H1 (cell line): ENCODE measurements around the gene AP1M1. TPM values are rescaled to one million over a fixed set of nuclear protein-coding genes. Genes with fewer than 3 reads are reported as not detected.

ENCODE experiments used
- CTCF ChIA-PET: fragments of 300-600 bp; sonication (Branson Sonifier 250); formaldehyde crosslinking; loops from one replicate; lab custom pipeline; 2021; ENCODE audit not compliant: partially characterized antibody; lab: Charles Lee
- POLR2A ChIA-PET: fragments of 300-600 bp; sonication (Branson Sonifier 250); formaldehyde crosslinking; loops from one replicate; lab custom pipeline; 2021; ENCODE audit warnings: inconsistent platforms; ENCODE audit not compliant: partially characterized antibody; lab: Charles Lee
- DNase-seq, 2 experiments: peaks; one replicate each; pipeline versions ENCODE4 v3.0.0 to v3.0.0-alpha.2; 2010 to 2022; ENCODE audit warnings: low spot score in 2 of 2, low read depth in 1 of 2, mixed read lengths in 1 of 2
- FAIRE-seq: peaks from 2 replicates; lab custom pipeline; 2011; peaks lifted over from hg19 to GRCh38; lab: Jason Lieb, UNC
- H2AFZ ChIP-seq: 2 replicates; pipeline ENCODE4 v1.8.1; 2012; ENCODE audit warnings: low read length, inconsistent platforms
- H2AK5ac ChIP-seq: 2 replicates; pipeline ENCODE4 v1.6.1; 2013; ENCODE audit warnings: low read depth, low read length
- H2BK120ac ChIP-seq: replicated peaks from 2 replicates; pipeline ENCODE3; 2013; ENCODE audit warnings: low read depth, low read length, inconsistent platforms
- H2BK12ac ChIP-seq: 2 replicates; pipeline ENCODE4 v1.6.1; 2013; ENCODE audit warnings: low read depth, low read length
- H2BK15ac ChIP-seq: 2 replicates; pipeline ENCODE4 v1.6.1; 2013; ENCODE audit warnings: low read length
- H2BK20ac ChIP-seq: 2 replicates; pipeline ENCODE4 v1.6.1; 2013; ENCODE audit warnings: low read length
- H2BK5ac ChIP-seq: 2 replicates; pipeline ENCODE4 v1.6.1; 2013; ENCODE audit warnings: low read depth, low read length
- H3K14ac ChIP-seq: 2 replicates; pipeline ENCODE4 v1.6.1; 2013; ENCODE audit warnings: inconsistent platforms; ENCODE audit not compliant: insufficient read length
- H3K18ac ChIP-seq: 2 replicates; pipeline ENCODE4 v1.6.1; 2013; ENCODE audit warnings: low read length; ENCODE audit errors: extremely low read depth
- H3K23ac ChIP-seq: 2 replicates; pipeline ENCODE4 v1.6.1; 2013; ENCODE audit warnings: inconsistent platforms; ENCODE audit not compliant: insufficient read length
- H3K23me2 ChIP-seq: 2 replicates; pipeline ENCODE4 v1.6.1; 2013; ENCODE audit warnings: low read depth, low read length
- H3K27ac ChIP-seq: 2 replicates; pipeline ENCODE4 v1.6.1; 2011; ENCODE audit warnings: low read depth, low read length, inconsistent platforms
- H3K27me3 ChIP-seq, 4 experiments: replicated peaks in 1 of 4; 1 replicate in 1 of 4; 2 replicates in 3 of 4; pipeline versions ENCODE4 v1.6.1 to v1.8.1; 2011 to 2013; ENCODE audit warnings: low read length in 3 of 4, mild to moderate bottlenecking in 3 of 4, inconsistent platforms in 2 of 4, mixed read lengths in 2 of 4, moderate library complexity in 1 of 4; ENCODE audit not compliant: control insufficient read depth in 3 of 4, insufficient read depth in 3 of 4; ENCODE audit errors: extremely low read depth in 1 of 4
- H3K36me3 ChIP-seq, 4 experiments: 2 replicates each; pipeline versions ENCODE4 v1.6.1 to v1.8.1; 2011 to 2013; ENCODE audit warnings: mild to moderate bottlenecking in 4 of 4, low read length in 3 of 4, moderate library complexity in 2 of 4, control low read depth in 1 of 4, inconsistent platforms in 1 of 4; ENCODE audit not compliant: insufficient read depth in 4 of 4, control insufficient read depth in 2 of 4
- H3K4ac ChIP-seq: replicated peaks from 2 replicates; pipeline ENCODE3; 2013; ENCODE audit warnings: low read length, low read depth, mixed read lengths, inconsistent platforms; ENCODE audit not compliant: insufficient read length
- H3K4me1 ChIP-seq, 4 experiments: replicated peaks in 1 of 4; 1 replicate in 1 of 4; 2 replicates in 3 of 4; pipeline versions ENCODE4 v1.6.1 to v1.8.1; 2011 to 2013; ENCODE audit warnings: low read length in 3 of 4, inconsistent platforms in 2 of 4, mixed read lengths in 1 of 4; ENCODE audit not compliant: insufficient read depth in 4 of 4, control insufficient read depth in 3 of 4
- H3K4me2 ChIP-seq, 2 experiments: 2 replicates each; pipeline versions ENCODE4 v1.6.1 to v1.8.1; 2011 to 2013; ENCODE audit warnings: low read depth in 2 of 2, low read length in 2 of 2, control low read depth in 1 of 2, inconsistent platforms in 1 of 2, mild to moderate bottlenecking in 1 of 2; ENCODE audit not compliant: insufficient read depth in 1 of 2
- H3K4me3 ChIP-seq, 4 experiments: fragments of 200-600, 300-600 bp in 1 of 4; sonication (generic), shearing (Covaris generic), sonication (Bioruptor Twin) in 1 of 4; 2 replicates each; pipeline versions ENCODE4 v1.5.1 to v1.8.1; 2011 to 2016; ENCODE audit warnings: low read length in 4 of 4, low read depth in 3 of 4, control low read depth in 2 of 4, inconsistent platforms in 2 of 4, mild to moderate bottlenecking in 2 of 4, mixed read lengths in 1 of 4, moderate library complexity in 1 of 4; ENCODE audit not compliant: insufficient read depth in 2 of 4; ENCODE audit errors: extremely low read depth in 1 of 4
- H3K56ac ChIP-seq: replicated peaks from 2 replicates; pipeline ENCODE3; 2013; ENCODE audit warnings: low read depth, mild to moderate bottlenecking, mixed read lengths, low read length, inconsistent platforms; ENCODE audit not compliant: insufficient read length
- H3K79me1 ChIP-seq: 2 replicates; pipeline ENCODE4 v1.6.1; 2013; ENCODE audit warnings: low read depth, low read length, control low read depth
- H3K79me2 ChIP-seq, 2 experiments: 2 replicates each; pipeline versions ENCODE4 v1.6.1 to v1.8.1; 2012 to 2013; ENCODE audit warnings: low read length in 2 of 2, mild to moderate bottlenecking in 2 of 2, inconsistent platforms in 1 of 2; ENCODE audit not compliant: insufficient read depth in 2 of 2, control insufficient read depth in 1 of 2
- H3K9ac ChIP-seq, 4 experiments: replicated peaks in 1 of 4; 1 replicate in 1 of 4; 2 replicates in 3 of 4; pipeline versions ENCODE4 v1.6.1 to v1.8.1; 2011 to 2013; ENCODE audit warnings: low read depth in 3 of 4, low read length in 3 of 4, control low read depth in 2 of 4, mild to moderate bottlenecking in 2 of 4, moderate library complexity in 2 of 4, inconsistent platforms in 1 of 4; ENCODE audit errors: extremely low read depth in 1 of 4
- H3K9me3 ChIP-seq, 2 experiments: 2 replicates each; pipeline versions ENCODE4 v1.6.1 to v1.8.1; 2012 to 2013; ENCODE audit warnings: mild to moderate bottlenecking in 2 of 2, moderate library complexity in 2 of 2, control low read depth in 1 of 2, inconsistent platforms in 1 of 2, low read depth in 1 of 2, low read length in 1 of 2, mixed read lengths in 1 of 2; ENCODE audit not compliant: insufficient read depth in 2 of 2
- H4K20me1 ChIP-seq, 2 experiments: replicated peaks in 1 of 2; 2 replicates each; pipeline versions ENCODE3 to v1.8.1; 2011 to 2013; ENCODE audit warnings: inconsistent platforms in 2 of 2, low read length in 2 of 2, mild to moderate bottlenecking in 1 of 2; ENCODE audit not compliant: insufficient read depth in 2 of 2, control insufficient read depth in 1 of 2
- H4K5ac ChIP-seq: 2 replicates; pipeline ENCODE4 v1.6.1; 2013; ENCODE audit warnings: low read length, low read depth, mixed read lengths, inconsistent platforms; ENCODE audit not compliant: insufficient read length
- H4K8ac ChIP-seq: 2 replicates; pipeline ENCODE4 v1.8.0; 2013; ENCODE audit warnings: mild to moderate bottlenecking, moderate library complexity, low read length, inconsistent platforms; ENCODE audit not compliant: insufficient read depth; ENCODE audit errors: extremely low read depth
- H4K91ac ChIP-seq: replicated peaks from 2 replicates; pipeline ENCODE3; 2013; ENCODE audit warnings: low read length, mixed read lengths, inconsistent platforms; ENCODE audit not compliant: insufficient read length
- BRCA1 ChIP-seq: IDR thresholded peaks from 2 replicates; pipeline ENCODE4 v1.6.1; 2012; ENCODE audit warnings: low read depth, low read length, improper control_type of control experiment
- CTBP2 ChIP-seq: IDR thresholded peaks from 2 replicates; pipeline ENCODE4 v1.7.0; 2011; ENCODE audit warnings: borderline replicate concordance, mild to moderate bottlenecking, moderate library complexity, mixed read lengths, low read length; ENCODE audit not compliant: insufficient read depth, insufficient read length
- EGR1 ChIP-seq: IDR thresholded peaks from 2 replicates; pipeline ENCODE4 v1.6.1; 2011; ENCODE audit warnings: low read depth, low read length, borderline replicate concordance
- EZH2 ChIP-seq: fragments of 200-600 bp; sonication (generic); IDR thresholded peaks from 2 replicates; pipeline ENCODE4 v1.7.1; 2012; ENCODE audit warnings: low read depth, mild to moderate bottlenecking, moderate library complexity, low read length, inconsistent platforms; ENCODE audit not compliant: severe bottlenecking
- HDAC2 ChIP-seq, 2 experiments: fragments of 300-600 bp in 1 of 2; sonication (generic) in 1 of 2; IDR thresholded peaks; 2 replicates each; pipeline ENCODE4 v1.6.1; 2011 to 2012; ENCODE audit warnings: low read depth in 2 of 2, low read length in 2 of 2, mild to moderate bottlenecking in 2 of 2, moderate library complexity in 2 of 2, borderline replicate concordance in 1 of 2, inconsistent platforms in 1 of 2
- HDAC6 ChIP-seq: IDR thresholded peaks from one replicate; pipeline ENCODE4 v1.7.1; 2012; ENCODE audit warnings: low read depth, mild to moderate bottlenecking, inconsistent platforms, low read length, moderate library complexity
- KDM4A ChIP-seq: IDR thresholded peaks from one replicate; pipeline ENCODE4 v1.7.1; 2012; ENCODE audit warnings: low read depth, mild to moderate bottlenecking, moderate library complexity, low read length, inconsistent platforms; ENCODE audit not compliant: severe bottlenecking
- KDM5A ChIP-seq: fragments of 200-600 bp; IDR thresholded peaks from 2 replicates; pipeline ENCODE4 v1.7.1; 2012; ENCODE audit warnings: mild to moderate bottlenecking, low read length, inconsistent platforms, mixed read lengths
- MAFK ChIP-seq: IDR thresholded peaks from 2 replicates; pipeline ENCODE4 v1.6.1; 2012; ENCODE audit warnings: low read depth, mild to moderate bottlenecking, improper control_type of control experiment, low read length
- PHF8 ChIP-seq: fragments of 200-600 bp; sonication (generic); conservative IDR thresholded peaks from 2 replicates; pipeline ENCODE4 v1.7.1; 2012; ENCODE audit warnings: low read depth, mild to moderate bottlenecking, inconsistent platforms, low read length, moderate library complexity
- RFX5 ChIP-seq: IDR thresholded peaks from 2 replicates; pipeline ENCODE4 v1.6.1; 2011; ENCODE audit warnings: low read depth, low read length, improper control_type of control experiment, borderline replicate concordance
- SP1 ChIP-seq: IDR thresholded peaks from 2 replicates; pipeline ENCODE4 v1.6.1; 2011; ENCODE audit warnings: low read depth, low read length
- SP2 ChIP-seq: IDR thresholded peaks from 2 replicates; pipeline ENCODE4 v1.6.1; 2012; ENCODE audit warnings: mild to moderate bottlenecking, low read length, inconsistent platforms
- WGBS, 2 experiments: shearing (Covaris generic) in 1 of 2; methylation state at CpG; one replicate each; pipeline versions ENCODE4 v1.1.6 to v1.1.7; 2013 to 2015; ENCODE audit warnings: low lambda C conversion rate in 2 of 2, mixed read lengths in 2 of 2, inconsistent platforms in 1 of 2, low coverage in 1 of 2, missing lambda C conversion rate in 1 of 2; ENCODE audit not compliant: insufficient replicate concordance in 2 of 2, insufficient coverage in 1 of 2, insufficient read length in 1 of 2; ENCODE audit errors: extremely low coverage in 1 of 2, missing lambda C conversion rate in 1 of 2; 5-methylcytosine and 5-hydroxymethylcytosine counted together
- polyA plus RNA-seq, 7 experiments: library from polyadenylated mRNA; depleted of rRNA in 3 of 7; stranded (reverse) in 5 of 7; unstranded in 2 of 7; fragments of >200 nt in 5 of 7; fragments of 200-250 nt in 2 of 7; gene quantifications; 1 replicate in 5 of 7; 2 replicates in 1 of 7; 4 replicates in 1 of 7; pipeline versions ENCODE4 v1.2.1 to v1.2.3, GENCODE V29; 2011 to 2013; ENCODE audit warnings: missing spikeins in 2 of 7, mixed read lengths in 2 of 7
- total RNA-seq: library from RNA; stranded (reverse); fragmentation: NEBNext Ultra II Directional; extraction: Animal tissue kit (Norgen Biotek cat#: 25700); gene quantifications from 2 replicates; pipeline ENCODE4 v1.2.1, GENCODE V29; 2021
- TF ChIP-seq, protein P1 (sequence below): IDR thresholded peaks from 2 replicates; pipeline ENCODE4 v1.6.1; 2012; ENCODE audit warnings: inconsistent platforms

AP1M1 gene
- total and polyA plus RNA-seq, 2 of the 8 experiments (the other 6 are each of a cell fraction or from before 2014, with no cell fraction given) = 30.9 to 37.5 TPM

DNA sequence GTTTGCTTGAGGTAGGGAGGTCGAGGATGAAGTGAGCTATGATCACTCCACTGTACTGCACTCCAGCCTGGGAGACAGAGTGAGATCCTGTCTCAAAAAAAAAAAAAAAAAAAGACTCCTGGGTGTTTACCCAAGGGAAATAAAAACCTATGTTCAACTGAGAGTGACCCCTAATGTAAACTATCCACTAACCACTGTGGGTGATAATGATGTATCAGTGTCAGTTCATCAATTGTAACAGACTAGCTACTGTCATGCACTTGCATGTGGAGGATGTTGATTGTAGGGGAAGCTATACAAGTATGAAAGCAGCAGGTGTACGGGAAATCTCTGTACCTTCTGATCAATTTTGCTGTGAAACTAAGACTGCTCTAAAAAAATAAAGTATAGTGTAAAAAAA, 21.8 kb upstream of the AP1M1 start:
- Histone ChIP-seq H3K4ac (no peak overlapping the region), H3K4me2 (no peak overlapping the region), H3K23me2 (no peaks in the 10 kb centered on the region), H3K27me3 (no peaks in the 10 kb centered on the region), H3K9me3 (peaks cover 8 to 10% of the 10 kb centered on the region in 2 experiments; a peak in 3 of 4 replicates), H3K36me3 (no peaks in the 10 kb centered on the region), H2BK15ac (no peak overlapping the region), H3K18ac (no peak overlapping the region), H4K91ac (no peak overlapping the region), H2AFZ (no peak overlapping the region), H4K20me1 (no peaks in the 10 kb centered on the region), H3K9ac (no peak overlapping the region), H3K14ac (no peak overlapping the region), H4K8ac (no peak overlapping the region), H2BK120ac (no peak overlapping the region), H3K56ac (no peak overlapping the region), H3K79me1 (no peaks in the 10 kb centered on the region), H2AK5ac (no peak overlapping the region), H3K27ac (no peak overlapping the region), H3K4me3 (no peak overlapping the region), H3K79me2 (no peaks in the 10 kb centered on the region), H2BK20ac (no peak overlapping the region), H3K23ac (no peak overlapping the region), H3K4me1 (no peaks in the 10 kb centered on the region), H2BK5ac (no peak overlapping the region), H4K5ac (no peak overlapping the region), H2BK12ac (no peak overlapping the region)
- DNase-seq = no peak
- FAIRE-seq = no peak
- ChIA-PET CTCF (interaction anchor here (0.5 to 1.2 kb wide), 3 partner anchors 88 to 201 kb away, joined by 3 to 4 read pairs (median 3); no protein-coding TSS in a partner anchor), POLR2A (interaction anchor here (0.6 kb wide), 1 partner anchor 119 kb away, joined by 3 read pairs; no protein-coding TSS in a partner anchor)
- WGBS, 2 experiments = 55% methylated on average over 2 of the region's 2 CpGs; no CpG with 5 or more reads in 1 of the 2 experiments
- TF ChIP-seq MAFK (no peak), RFX5 (no peak), CTBP2 (no peak), PHF8 (no peak), KDM5A (no peak), HDAC6 (no peak), SP1 (no peak), EZH2 (no peak), HDAC2 (IDR thresholded peaks at IDR 0.05; ENCODE audit: borderline replicate concordance in 1 of 2, low read depth in 2 of 2, low read length in 2 of 2) (no peak), KDM4A (no peak), SP2 (no peak), EGR1 (no peak), BRCA1 (no peak)
- TF ChIP-seq, protein P1, sequence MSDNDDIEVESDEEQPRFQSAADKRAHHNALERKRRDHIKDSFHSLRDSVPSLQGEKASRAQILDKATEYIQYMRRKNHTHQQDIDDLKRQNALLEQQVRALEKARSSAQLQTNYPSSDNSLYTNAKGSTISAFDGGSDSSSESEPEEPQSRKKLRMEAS = no peak
